Measurements from ENCODE around the gene TMEM191B. TPM values are rescaled to one million over a fixed set of nuclear protein-coding genes. Genes with fewer than 3 reads are reported as not detected.
"Not testable (repeated sequence)": the region's sequence is repeated elsewhere in the genome, so short reads cannot be mapped to it uniquely, and the experiment has no call there.

TMEM191B gene
- 1 to 10 TPM in 1 of 12 donors, not detected in 11; 1.1 TPM for polyA plus RNA-seq (ENCODE audit: insufficient read length in 12 of 12)
- long read RNA-seq, donor 1, partial matches to known transcripts = 0 of 1 reads
- long read RNA-seq, donor 1, other reads (novel, unspliced or antisense) = 0 of 1 reads
- long read RNA-seq, donor 2 = 0 reads
- long read RNA-seq, donor 3 = 0 reads
- long read RNA-seq, donor 4 = 0 reads
- long read RNA-seq, donor 5 = 0 reads
- long read RNA-seq, donor 6 = 0 reads
- long read RNA-seq, donor 7 = 0 reads
- long read RNA-seq, donor 8 = 0 reads
- long read RNA-seq, donor 9 = 0 reads
- long read RNA-seq, donor 10 = 0 reads
- long read RNA-seq, donor 11 = 0 reads

GRCh38 chr22:18527752-18528596 lies at the start of gene TMEM191B:
Gene TMEM191B (plus strand): TSS chr22:18527802. CDS start chr22:18527981, 179 bp downstream.
- DNase-seq = not testable (repeated sequence)

GRCh38 chr22:18496227-18496626 lies 31.4 kb upstream of the TMEM191B start:
- DNase-seq = not testable (repeated sequence)

GRCh38 chr22:18511327-18511726 lies 16.3 kb upstream of the TMEM191B start:
- DNase-seq = not testable (repeated sequence)

- not testable (repeated sequence) for DNase-seq
Measured at GRCh38 chr22:18512378-18512777, 15.2 kb upstream of the TMEM191B start.

GRCh38 chr22:18513454-18513853 lies 14.1 kb upstream of the TMEM191B start:
- not testable (repeated sequence) for DNase-seq

GRCh38 chr22:18518061-18518460 lies 9.5 kb upstream of the TMEM191B start, which contains the start of gene GGTLC3:
Gene GGTLC3 (minus strand): TSS chr22:18518161. CDS start chr22:18517897, 264 bp downstream.
- DNase-seq = not testable (repeated sequence)

- not testable (repeated sequence) for DNase-seq
Measured at GRCh38 chr22:18522762-18523161, 4.8 kb upstream of the TMEM191B start.

GRCh38 chr22:18523328-18523727 lies 4.3 kb upstream of the TMEM191B start:
- not testable (repeated sequence) for DNase-seq

- not testable (repeated sequence) for DNase-seq
Measured at GRCh38 chr22:18528597-18529415, 1.2 kb downstream of the TMEM191B start.

- DNase-seq = not testable (repeated sequence)
Measured at GRCh38 chr22:18529416-18530145, 2.0 kb downstream of the TMEM191B start.

- not testable (repeated sequence) for DNase-seq
Measured at GRCh38 chr22:18533633-18534032, 6.0 kb downstream of the TMEM191B start.

GRCh38 chr22:18534315-18534714 lies 6.7 kb downstream of the TMEM191B start:
- DNase-seq = not testable (repeated sequence)

- DNase-seq = not testable (repeated sequence)
Measured at GRCh38 chr22:18539994-18540393, 12.4 kb downstream of the TMEM191B start.

GRCh38 chr22:18543400-18543799 lies 15.8 kb downstream of the TMEM191B start:
- not testable (repeated sequence) for DNase-seq

- not testable (repeated sequence) for DNase-seq
Measured at GRCh38 chr22:18544615-18545014, 17.0 kb downstream of the TMEM191B start.

GRCh38 chr22:18549458-18550179 lies 22.0 kb downstream of the TMEM191B start:
- DNase-seq = not testable (repeated sequence)

- not testable (repeated sequence) for DNase-seq
Measured at GRCh38 chr22:18551046-18551445, 23.4 kb downstream of the TMEM191B start.

- DNase-seq = not testable (repeated sequence)
Measured at GRCh38 chr22:18552839-18553597, 25.4 kb downstream of the TMEM191B start.

Measured in muscle of arm (tissue), 14 donors.